Stimulated activated CD4-positive, alpha-beta T cell treated with anti-CD3 and anti-CD28 coated beads, Interleukin-1b, Interleukin-23, amount 100 ng/mL, for 1 hour (primary cell): ENCODE data around the gene NFATC3.

Experiments used
- DNase-seq, 2 donors: peaks; one replicate each; pipeline ENCODE4 v3.0.0-alpha.2; 2020; ENCODE audit warnings: low read depth in 2 of 2

The NFATC3 gene

GRCh38 chr16:68072038-68072695, 13.0 kb upstream of the NFATC3 start:
- DNase-seq: no peak

DNA sequence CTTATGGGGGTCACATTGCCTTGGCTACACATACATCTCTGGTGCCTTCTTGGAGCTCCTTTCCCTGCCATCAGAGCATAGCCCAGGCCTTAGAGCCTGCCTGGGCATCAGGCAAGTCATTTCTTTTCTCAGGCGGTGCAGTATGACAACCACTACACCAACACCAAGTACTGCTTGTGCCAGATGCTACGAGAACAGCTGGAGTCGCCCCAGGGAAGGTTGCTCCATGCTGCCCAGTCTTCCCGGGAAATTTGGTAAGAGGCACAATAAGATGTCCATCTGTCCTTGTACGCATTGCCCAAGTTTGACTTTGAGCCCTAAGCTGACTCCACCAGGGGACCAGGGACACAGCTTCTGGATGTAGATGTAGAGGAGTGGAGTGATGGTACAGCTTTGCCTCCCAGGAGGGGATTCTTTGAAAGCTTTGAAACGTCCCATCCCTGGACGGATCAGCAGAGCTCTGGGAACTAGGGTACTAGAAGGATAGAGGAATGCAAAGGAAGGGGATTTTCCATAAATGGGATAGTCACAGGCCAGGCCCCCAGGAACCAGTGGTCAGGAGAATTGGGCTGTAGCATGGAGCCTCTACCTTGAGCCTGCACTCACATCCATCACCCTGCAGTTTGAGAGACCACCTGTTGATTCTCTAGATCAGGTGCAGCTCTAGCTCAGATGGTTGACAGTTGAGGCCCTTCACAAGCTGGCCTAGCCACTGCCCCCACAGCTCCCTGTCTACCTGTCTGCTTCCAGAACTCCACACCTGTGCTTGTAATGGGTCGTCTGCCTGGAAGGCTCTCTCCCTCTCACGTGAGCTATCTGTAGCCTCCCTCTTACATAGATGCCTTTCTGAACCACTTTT, 11.0 kb upstream of the NFATC3 start:
- no peak for DNase-seq

DNA sequence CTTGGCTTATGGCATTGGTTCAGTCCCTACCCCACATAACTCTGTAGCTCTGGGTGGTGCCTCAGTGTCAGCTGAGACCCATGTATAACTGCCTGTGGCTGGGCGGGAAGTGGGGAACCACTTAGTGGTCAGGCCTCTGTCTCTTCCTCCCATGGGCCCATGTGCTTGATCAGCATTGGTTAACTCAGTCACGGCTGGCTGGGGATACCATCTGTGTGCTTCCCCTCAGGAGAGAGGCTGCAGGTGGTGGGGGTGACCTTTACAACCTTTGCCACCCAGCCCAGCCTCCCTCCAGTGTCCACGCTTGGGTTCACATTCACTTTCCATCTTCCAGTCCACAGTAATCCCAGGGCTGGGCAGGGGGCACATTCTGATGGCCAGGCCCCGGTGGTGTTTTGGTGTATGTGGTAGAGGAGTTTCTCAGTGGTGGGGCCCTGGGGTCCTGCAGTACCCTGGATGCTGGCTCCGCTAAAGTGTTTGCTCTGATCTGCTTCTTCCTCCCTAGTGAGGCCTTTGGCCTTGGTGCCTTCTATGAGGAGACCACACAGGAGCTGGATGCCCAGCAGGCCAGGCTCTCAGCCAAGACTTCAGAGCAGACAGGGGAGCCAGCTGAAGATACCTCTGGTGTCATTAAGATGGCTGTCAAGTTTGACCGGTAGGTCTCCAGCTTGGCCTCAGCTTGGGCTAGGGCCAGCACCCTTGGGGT, 10.2 kb upstream of the NFATC3 start:
- no peak for DNase-seq

DNA sequence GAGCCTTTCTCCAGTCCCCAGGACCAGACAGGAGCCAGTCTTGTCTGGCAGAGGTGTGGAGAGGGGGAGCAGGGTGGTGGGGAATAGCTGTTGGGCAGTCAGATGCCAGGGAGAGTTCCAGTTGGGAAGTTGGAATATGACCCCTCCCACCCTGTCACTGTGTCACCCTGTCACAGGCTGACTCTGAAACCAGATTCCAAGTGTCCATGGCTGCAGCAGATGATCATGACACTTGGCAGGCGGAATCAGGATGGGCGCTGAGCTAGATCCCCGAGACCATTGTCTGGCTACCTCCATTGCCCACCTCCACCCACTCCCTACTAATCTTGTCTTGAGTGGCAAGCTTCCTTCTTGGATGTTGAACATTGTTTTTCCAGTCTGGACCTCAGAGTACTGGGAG, 9.2 kb upstream of the NFATC3 start:
- DNase-seq: no peak

DNA sequence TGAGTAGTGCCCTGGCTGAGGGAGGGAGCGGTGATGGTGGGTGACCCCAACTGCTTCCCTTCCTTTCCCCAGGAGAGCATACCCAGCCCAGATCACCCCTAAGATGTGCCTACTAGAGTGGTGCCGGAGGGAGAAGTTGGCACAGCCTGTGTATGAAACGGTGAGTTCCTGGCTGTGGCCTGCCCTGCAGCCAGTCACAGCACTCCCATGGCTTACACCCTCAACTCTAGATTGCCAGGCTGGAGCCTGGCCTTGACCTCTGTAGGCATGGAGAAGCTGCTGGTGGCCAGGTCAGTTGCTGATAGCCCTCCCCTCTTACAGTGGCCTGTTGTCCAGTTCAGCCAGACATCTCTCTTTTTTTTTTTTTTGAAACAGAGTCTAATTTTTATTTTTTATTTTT, 8.6 kb upstream of the NFATC3 start:
- no peak for DNase-seq

DNA sequence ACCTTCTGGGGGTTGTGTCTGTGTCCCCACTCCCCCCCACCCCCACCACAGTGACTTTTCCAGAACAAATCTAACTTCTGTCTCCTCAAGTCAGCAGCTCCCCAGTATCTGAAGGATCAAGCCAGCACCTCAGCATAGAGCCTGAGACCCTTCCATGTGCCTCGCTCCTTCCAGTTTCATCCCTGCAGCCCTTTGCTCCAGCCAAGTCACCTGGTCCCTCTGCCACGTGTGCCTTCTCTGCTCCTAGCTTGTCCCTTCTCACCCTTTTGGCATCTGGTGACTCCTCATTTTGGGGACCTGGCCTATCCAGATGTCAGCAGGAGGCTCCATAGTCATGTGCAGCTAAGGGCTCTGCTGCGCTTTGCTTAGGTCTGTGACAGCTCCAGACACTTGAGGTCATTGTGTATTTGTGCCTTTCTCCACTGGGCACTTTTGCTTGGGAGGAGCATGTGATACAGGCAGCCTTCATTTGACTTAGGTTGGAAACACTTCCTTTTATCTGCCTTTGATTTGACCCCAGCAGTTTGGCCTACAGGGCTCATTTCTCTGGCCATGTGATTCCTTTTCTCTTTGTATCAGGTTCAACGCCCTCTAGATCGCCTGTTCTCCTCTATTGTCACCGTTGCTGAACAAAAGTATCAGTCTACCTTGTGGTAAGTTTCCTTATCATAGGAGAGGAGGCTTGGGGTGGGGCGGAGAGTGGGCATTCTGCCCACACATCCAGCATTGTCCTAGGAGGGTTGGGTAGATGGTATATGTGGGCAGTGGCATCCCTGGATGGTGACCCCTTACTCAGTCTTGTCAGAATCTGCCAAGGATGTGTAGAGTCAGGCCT, 7.1 kb upstream of the NFATC3 start:
- DNase-seq: no peak

DNA sequence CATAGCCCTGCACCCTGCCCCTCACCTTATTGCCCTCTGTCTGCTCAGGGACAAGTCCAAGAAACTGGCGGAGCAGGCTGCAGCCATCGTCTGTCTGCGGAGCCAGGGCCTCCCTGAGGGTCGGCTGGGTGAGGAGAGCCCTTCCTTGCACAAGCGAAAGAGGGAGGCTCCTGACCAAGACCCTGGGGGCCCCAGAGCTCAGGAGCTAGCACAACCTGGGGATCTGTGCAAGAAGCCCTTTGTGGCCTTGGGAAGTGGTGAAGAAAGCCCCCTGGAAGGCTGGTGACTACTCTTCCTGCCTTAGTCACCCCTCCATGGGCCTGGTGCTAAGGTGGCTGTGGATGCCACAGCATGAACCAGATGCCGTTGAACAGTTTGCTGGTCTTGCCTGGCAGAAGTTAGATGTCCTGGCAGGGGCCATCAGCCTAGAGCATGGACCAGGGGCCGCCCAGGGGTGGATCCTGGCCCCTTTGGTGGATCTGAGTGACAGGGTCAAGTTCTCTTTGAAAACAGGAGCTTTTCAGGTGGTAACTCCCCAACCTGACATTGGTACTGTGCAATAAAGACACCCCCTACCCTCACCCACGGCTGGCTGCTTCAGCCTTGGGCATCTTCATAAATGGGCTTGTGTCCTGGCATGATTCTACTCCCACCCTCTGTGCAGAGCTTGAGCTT, 6.3 kb upstream of the NFATC3 start:
- DNase-seq: no peak

DNA sequence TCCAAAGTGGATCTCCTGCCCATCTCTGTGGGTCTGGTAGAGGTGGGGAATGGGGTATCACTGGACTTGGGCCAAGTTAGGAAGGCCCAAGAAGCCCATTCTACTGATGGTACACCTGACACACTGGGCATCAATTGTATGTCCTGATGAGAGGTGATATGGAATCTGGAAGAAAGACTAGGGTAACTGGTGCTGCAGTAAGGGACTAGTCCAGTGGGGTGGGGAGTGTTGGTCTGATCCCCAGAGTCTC, 5.9 kb upstream of the NFATC3 start:
- no peak for DNase-seq

DNA sequence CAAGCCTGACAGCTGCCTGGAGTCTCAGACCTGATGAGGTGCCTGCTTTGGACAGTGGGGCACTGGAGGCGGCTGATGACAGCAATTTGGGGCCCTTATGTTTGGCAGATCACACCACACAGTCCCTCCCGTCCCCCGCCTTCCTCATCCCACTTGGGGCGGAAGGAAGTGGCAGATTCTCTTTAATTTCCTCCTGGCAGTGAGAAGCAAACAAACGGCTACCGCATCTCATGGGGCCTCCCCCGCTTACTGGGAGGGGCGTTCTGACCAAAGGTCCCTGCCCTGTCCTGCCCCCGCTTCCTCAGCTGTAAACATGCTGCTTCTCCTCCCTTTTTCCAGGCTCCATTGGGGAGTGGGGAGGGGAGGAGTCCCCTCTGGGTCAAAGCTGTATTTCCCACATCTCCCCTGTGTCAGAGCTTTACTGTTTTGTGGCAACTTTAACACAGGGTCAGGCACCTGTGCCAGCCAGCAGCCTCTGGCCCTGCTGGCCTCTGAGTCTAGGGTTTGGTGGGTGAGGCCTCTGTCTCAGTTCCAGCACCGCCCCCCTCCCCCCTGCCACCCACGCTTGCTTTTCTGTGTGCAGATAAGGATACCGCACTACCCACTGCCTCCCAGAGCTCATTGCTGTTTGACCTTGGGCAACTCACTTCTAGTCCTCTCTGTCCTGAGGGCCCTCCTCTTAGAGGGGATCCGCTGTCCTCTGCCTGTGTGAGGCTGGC, 5.4 kb upstream of the NFATC3 start:
- peak in 1 of 2 donors; percentile 41 for DNase-seq

GRCh38 chr16:68081861-68082628, 3.1 kb upstream of the NFATC3 start:
- DNase-seq: no peak

DNA sequence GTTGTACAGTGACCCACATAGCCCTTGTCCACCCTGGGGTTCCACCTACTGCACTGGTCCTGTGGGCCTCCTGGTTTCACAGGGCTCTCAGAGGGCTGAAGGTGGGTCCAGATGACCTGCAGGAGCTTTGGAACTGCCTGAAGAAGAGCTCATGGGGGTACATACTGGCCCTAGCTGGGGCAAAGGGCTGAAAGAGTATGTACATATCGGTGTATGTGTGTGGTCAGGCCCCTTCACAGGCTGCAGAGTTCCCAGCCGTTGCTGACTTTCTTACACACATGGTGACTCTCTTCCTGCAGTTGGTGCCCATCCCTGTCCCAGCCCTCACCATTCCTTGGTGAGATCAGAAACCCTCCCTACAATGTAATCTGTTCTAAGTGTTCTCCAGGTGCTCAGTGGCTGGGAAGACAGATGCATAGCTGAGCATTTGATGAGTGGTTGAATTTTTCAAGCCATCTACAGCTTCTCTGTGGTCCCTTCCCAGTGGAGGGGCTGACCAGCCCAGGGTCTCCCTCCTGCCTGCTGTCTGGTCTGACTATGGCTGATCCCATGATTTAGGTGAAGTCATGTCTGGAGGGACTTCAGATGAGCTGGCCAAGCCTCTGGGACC, 2.4 kb upstream of the NFATC3 start:
- no peak for DNase-seq

- DNase-seq: no peak
These were observed 1.9 kb upstream of the NFATC3 start for GRCh38 chr16:68083239-68083781.

DNA sequence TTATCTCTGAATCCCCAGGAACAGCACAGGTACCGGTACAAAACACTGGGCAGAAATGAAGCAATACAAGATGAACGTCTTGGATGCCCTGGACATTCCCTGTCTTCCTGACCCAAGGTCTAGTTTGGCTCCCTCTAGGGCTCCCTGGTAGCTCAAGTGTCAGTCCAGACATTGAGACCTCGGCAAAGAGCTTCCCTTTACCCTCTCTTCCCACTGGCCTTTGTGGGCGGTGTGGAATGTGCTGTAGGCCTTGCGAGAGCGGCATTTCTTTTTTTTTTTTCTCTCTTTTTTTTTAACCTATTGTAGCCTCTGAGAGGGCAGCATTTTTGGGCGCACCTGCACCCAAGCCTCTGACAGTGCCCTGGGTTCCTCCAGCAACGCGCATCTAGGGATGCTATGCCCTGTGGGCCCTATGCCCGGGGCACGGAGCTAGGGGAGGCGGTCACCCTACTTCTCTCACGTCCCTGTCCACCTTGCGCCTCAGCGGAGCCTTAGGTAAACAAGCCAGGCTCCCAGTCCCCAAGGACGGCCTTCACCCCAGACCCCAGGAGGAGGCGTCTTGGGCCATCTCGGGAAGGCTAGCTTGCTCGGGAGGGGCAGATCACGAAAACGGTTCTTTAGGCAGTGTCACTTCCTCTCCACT, 1.2 kb upstream of the NFATC3 start:
- no peak for DNase-seq

GRCh38 chr16:68084504-68085258, 489 bp upstream of the NFATC3 start:
- DNase-seq: peak; percentile 44 to 66

GRCh38 chr16:68086336-68086841, 1.2 kb downstream of the NFATC3 start:
- DNase-seq: no peak

- DNase-seq: no peak
These were observed 1.7 kb downstream of the NFATC3 start for GRCh38 chr16:68086860-68087268.

DNA sequence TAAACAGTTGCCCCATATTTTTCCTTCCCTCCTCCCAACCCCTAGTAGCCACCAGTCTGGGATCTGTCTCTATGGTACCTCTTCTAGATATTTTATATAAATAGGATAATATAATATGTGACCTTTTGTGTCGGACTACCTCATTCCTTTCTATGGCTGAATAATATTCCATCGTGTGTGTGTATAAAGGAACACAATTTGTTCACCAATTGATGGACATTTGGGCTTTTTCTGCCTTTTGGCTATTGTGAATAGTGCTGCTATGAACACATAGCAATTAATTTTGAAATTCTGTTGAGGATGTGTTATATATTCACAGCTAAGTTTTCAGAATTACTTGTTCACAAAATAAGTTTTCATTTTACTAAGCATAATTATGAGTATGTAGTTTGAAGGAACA, 2.5 kb downstream of the NFATC3 start:
- no peak for DNase-seq
